Smooth muscle cell (in vitro differentiated cells): ENCODE results near the gene RFC4. TPM values are rescaled to one million over a fixed set of nuclear protein-coding genes. Genes with fewer than 3 reads are reported as not detected.

Experiments used
- DNase-seq: peaks from one replicate; lab custom pipeline; 2025; ENCODE audit not compliant: unreplicated experiment; lab: John Stamatoyannopoulos, UW
- H2AFZ ChIP-seq: fragments of 200-600 bp; sonication (generic); 2 replicates; pipeline ENCODE4 v1.6.0; 2016; ENCODE audit warnings: antibody characterized with exemption, low read depth, mild to moderate bottlenecking
- H3F3A ChIP-seq: fragments of 200-600 bp; sonication (generic); 2 replicates; pipeline ENCODE4 v1.6.0; 2017; ENCODE audit warnings: antibody characterized with exemption, low read depth
- H3K27ac ChIP-seq: fragments of 200-600 bp; sonication (generic); 2 replicates; pipeline ENCODE4 v1.5.1; 2016; ENCODE audit warnings: low read depth, mild to moderate bottlenecking
- H3K27me3 ChIP-seq: fragments of 200-600 bp; sonication (generic); 2 replicates; pipeline ENCODE4 v1.6.1; 2016; ENCODE audit warnings: low read depth, mild to moderate bottlenecking
- H3K36me3 ChIP-seq: fragments of 200-600 bp; sonication (generic); 2 replicates; pipeline ENCODE4 v1.5.1; 2016; ENCODE audit warnings: low read depth
- H3K4me1 ChIP-seq: fragments of 200-600 bp; sonication (generic); 2 replicates; pipeline ENCODE4 v1.5.1; 2016; ENCODE audit warnings: low read depth
- H3K4me2 ChIP-seq: fragments of 200-600 bp; sonication (generic); 2 replicates; pipeline ENCODE4 v1.6.0; 2016; ENCODE audit warnings: mild to moderate bottlenecking
- H3K4me3 ChIP-seq: fragments of 200-600 bp; sonication (generic); 2 replicates; pipeline ENCODE4 v1.5.1; 2016; ENCODE audit warnings: mild to moderate bottlenecking
- H3K79me2 ChIP-seq: fragments of 200-600 bp; sonication (generic); 2 replicates; pipeline ENCODE4 v1.6.0; 2016; ENCODE audit warnings: low read depth, mild to moderate bottlenecking
- H3K9ac ChIP-seq: fragments of 200-600 bp; sonication (generic); 2 replicates; pipeline ENCODE4 v1.6.0; 2016; ENCODE audit warnings: low read depth
- H3K9me3 ChIP-seq: fragments of 200-600 bp; sonication (generic); replicated peaks from 2 replicates; pipeline ENCODE4 v1.5.1; 2016; ENCODE audit warnings: low read depth
- H4K20me1 ChIP-seq: fragments of 200-600 bp; sonication (generic); 2 replicates; pipeline ENCODE4 v1.6.0; 2016; ENCODE audit warnings: low read depth
- CTCF ChIP-seq: fragments of 200-600 bp; sonication (generic); IDR thresholded peaks from 2 replicates; pipeline ENCODE4 v1.5.1; 2017; ENCODE audit warnings: borderline replicate concordance, mild to moderate bottlenecking, antibody characterized with exemption; ENCODE audit not compliant: insufficient read depth, poor library complexity, severe bottlenecking
- WGBS: methylation state at CpG from one replicate; pipeline ENCODE4 v1.1.7; 2016; ENCODE audit warnings: low lambda C conversion rate; 5-methylcytosine and 5-hydroxymethylcytosine counted together
- polyA plus RNA-seq: library from polyadenylated mRNA; unstranded; fragments of >200 nt; fragmentation: Nextera tagmentation; extraction: Ambion mirVana; gene quantifications from 2 replicates; pipeline ENCODE4 v1.2.1, GENCODE V29; 2016
- total RNA-seq: library from RNA; depleted of rRNA; stranded (reverse); fragments of >200 nt; gene quantifications from 2 replicates; pipeline ENCODE4 v1.2.3, GENCODE V29; 2014

RFC4 gene
- total and polyA plus RNA-seq, 2 experiments from 2014 or later = 27.8 to 45.5 TPM

DNA sequence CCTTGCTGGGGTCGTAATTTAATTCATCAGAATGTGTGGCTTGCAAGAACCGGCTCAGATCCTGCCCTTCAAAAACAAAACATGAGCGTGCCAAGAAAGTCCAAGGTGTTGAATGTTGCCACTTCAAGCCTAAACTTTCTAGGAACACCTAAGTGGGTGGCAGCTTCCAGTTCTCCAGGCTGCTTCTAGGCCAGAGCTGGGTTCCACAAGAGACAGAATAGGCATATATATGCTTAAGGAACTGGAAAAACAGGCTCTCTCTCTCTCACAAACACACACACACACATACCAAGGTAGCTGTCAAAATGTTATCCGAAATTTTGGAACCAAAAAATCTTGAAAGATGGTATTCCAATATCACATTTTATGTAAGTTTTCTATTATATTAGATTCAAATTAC is 35.3 kb upstream of the RFC4 start:
- 81% methylated on average over 4 of the region's 4 CpGs for WGBS
- Histone ChIP-seq H3K9me3 (no peaks in the 10 kb centered on the region), H3F3A (no peaks in the 10 kb centered on the region), H3K79me2 (no peaks in the 10 kb centered on the region), H3K27ac (no peak overlapping the region), H3K4me2 (no peak overlapping the region), H3K9ac (no peak overlapping the region), H3K36me3 (no peaks in the 10 kb centered on the region), H3K27me3 (peaks cover 16% of the 10 kb centered on the region), H3K4me1 (no peaks in the 10 kb centered on the region), H3K4me3 (no peak overlapping the region), H2AFZ (no peak overlapping the region), H4K20me1 (no peaks in the 10 kb centered on the region)
- TF ChIP-seq CTCF = no peak
- DNase-seq = no peak

- 84% methylated on average over 17 of the region's 17 CpGs for WGBS
- no peak overlapping the region for H3K4me2 ChIP-seq
- TF ChIP-seq CTCF = no peak
- H3K27me3 ChIP-seq = peaks cover 18% of the 10 kb centered on the region
- H3K9ac ChIP-seq = no peak overlapping the region
- H4K20me1 ChIP-seq = no peaks in the 10 kb centered on the region
- no peak overlapping the region for H3K4me3 ChIP-seq
- no peak for DNase-seq
- no peaks in the 10 kb centered on the region for H3K9me3 ChIP-seq
- no peak overlapping the region for H2AFZ ChIP-seq
- no peaks in the 10 kb centered on the region for H3F3A ChIP-seq
- no peaks in the 10 kb centered on the region for H3K79me2 ChIP-seq
- H3K27ac ChIP-seq = no peak overlapping the region
- no peaks in the 10 kb centered on the region for H3K36me3 ChIP-seq
- no peaks in the 10 kb centered on the region for H3K4me1 ChIP-seq
Observed at GRCh38 chr3:186839874-186840641, 33.8 kb upstream of the RFC4 start.

- no peak overlapping the region for H3K4me2 ChIP-seq
- H3K9ac ChIP-seq = no peak overlapping the region
- WGBS = 97% methylated on average over 1 of the region's 1 CpG
- H4K20me1 ChIP-seq = no peaks in the 10 kb centered on the region
- no peaks in the 10 kb centered on the region for H3F3A ChIP-seq
- no peaks in the 10 kb centered on the region for H3K79me2 ChIP-seq
- TF ChIP-seq CTCF = no peak
- peaks cover 75% of the 10 kb centered on the region for H3K27me3 ChIP-seq
- no peaks in the 10 kb centered on the region for H3K36me3 ChIP-seq
- H3K27ac ChIP-seq = no peak overlapping the region
- no peak for DNase-seq
- no peak overlapping the region for H3K4me3 ChIP-seq
- no peaks in the 10 kb centered on the region for H3K4me1 ChIP-seq
- H2AFZ ChIP-seq = no peak overlapping the region
- H3K9me3 ChIP-seq = no peaks in the 10 kb centered on the region
Observed at GRCh38 chr3:186832276-186832675, 26.0 kb upstream of the RFC4 start.

GRCh38 chr3:186831798-186832197 is 25.5 kb upstream of the RFC4 start:
- peaks cover 75% of the 10 kb centered on the region for H3K27me3 ChIP-seq

More at GRCh38 chr3:186831798-186832197, 25.5 kb upstream of the RFC4 start:
- 67% methylated on average over 4 of the region's 4 CpGs for WGBS
- Histone ChIP-seq H3K4me2 (no peak overlapping the region), H3K36me3 (no peaks in the 10 kb centered on the region), H3K27ac (no peak overlapping the region), H3K79me2 (no peaks in the 10 kb centered on the region), H3K4me1 (no peaks in the 10 kb centered on the region), H4K20me1 (no peaks in the 10 kb centered on the region), H3K9ac (no peak overlapping the region), H2AFZ (no peak overlapping the region), H3F3A (no peaks in the 10 kb centered on the region), H3K4me3 (no peak overlapping the region), H3K9me3 (no peaks in the 10 kb centered on the region)
- TF ChIP-seq CTCF = no peak
- DNase-seq = no peak
